HepG2 (cell line): ENCODE measurements around the gene WDR81. TPM values are rescaled to one million over a fixed set of nuclear protein-coding genes. Genes with fewer than 3 reads are reported as not detected.

Source experiments
- MTF1 ChIP-seq: sonication (generic); formaldehyde crosslinking; IDR thresholded peaks from 2 replicates; pipeline ENCODE4 v1.5.0; 2020; ENCODE audit warnings: missing genetic modification reagents
- NFKBIZ ChIP-seq: IDR thresholded peaks from 2 replicates; pipeline ENCODE4 v1.6.1; 2018; ENCODE audit warnings: missing genetic modification reagents, missing compliant biosample characterization
- PRDM10 ChIP-seq: sonication (generic); formaldehyde crosslinking; IDR thresholded peaks from 2 replicates; pipeline ENCODE4 v1.4.0; 2020; ENCODE audit warnings: low read depth, missing genetic modification reagents
- ZNF138 ChIP-seq: sonication (generic); formaldehyde crosslinking; IDR thresholded peaks from 2 replicates; pipeline ENCODE4 v1.5.0; 2020; ENCODE audit warnings: mild to moderate bottlenecking, low read depth, missing genetic modification reagents
- ZNF354B ChIP-seq: sonication (generic); formaldehyde crosslinking; IDR thresholded peaks from 2 replicates; pipeline ENCODE4 v1.8.0; 2022; ENCODE audit warnings: mild to moderate bottlenecking, missing genetic modification reagents
- polyA plus RNA-seq, 8 experiments: library from polyadenylated mRNA; depleted of rRNA in 3 of 8; stranded (reverse) in 7 of 8; unstranded in 1 of 8; fragments of >200 nt; fragmentation: Illumina TruSeq in 4 of 8; extraction: Trizol in 4 of 8; gene quantifications; 2 replicates each; pipeline versions ENCODE4 v1.2.1 to v1.2.3, GENCODE V29; 2011 to 2016; ENCODE audit warnings: low read depth in 4 of 8, missing spikeins in 1 of 8, mixed read lengths in 1 of 8; ENCODE audit not compliant: insufficient read depth in 1 of 8
- total RNA-seq, 5 experiments: library from RNA; depleted of rRNA; stranded (reverse); fragments of >200 nt; fragmentation: Illumina TruSeq; extraction: Trizol; gene quantifications; 2 replicates each; pipeline ENCODE4 v1.2.3, GENCODE V29; 2016; ENCODE audit warnings: low read depth in 1 of 5
- TF ChIP-seq, protein P1 (sequence below): sonication (generic); formaldehyde crosslinking; IDR thresholded peaks from 2 replicates; pipeline ENCODE4 v1.4.0; 2020; ENCODE audit warnings: missing genetic modification reagents
- TF ChIP-seq, protein P2 (sequence below): sonication (generic); formaldehyde crosslinking; IDR thresholded peaks from 2 replicates; pipeline ENCODE4 v1.4.0; 2020; ENCODE audit warnings: missing genetic modification reagents
- TF ChIP-seq, protein P3 (sequence below): sonication (generic); formaldehyde crosslinking; IDR thresholded peaks from 2 replicates; pipeline ENCODE4 v1.4.0; 2020; ENCODE audit warnings: mild to moderate bottlenecking, missing genetic modification reagents
- TF ChIP-seq, protein P4 (sequence below): sonication (generic); formaldehyde crosslinking; IDR thresholded peaks from 2 replicates; pipeline ENCODE4 v1.8.0; 2022; ENCODE audit warnings: mild to moderate bottlenecking, missing genetic modification reagents, borderline replicate concordance

The WDR81 gene
- total and polyA plus RNA-seq, 2 of the 13 experiments (the other 11 are each of a cell fraction or from before 2014, with no cell fraction given): 9.1 to 16.7 TPM

DNA sequence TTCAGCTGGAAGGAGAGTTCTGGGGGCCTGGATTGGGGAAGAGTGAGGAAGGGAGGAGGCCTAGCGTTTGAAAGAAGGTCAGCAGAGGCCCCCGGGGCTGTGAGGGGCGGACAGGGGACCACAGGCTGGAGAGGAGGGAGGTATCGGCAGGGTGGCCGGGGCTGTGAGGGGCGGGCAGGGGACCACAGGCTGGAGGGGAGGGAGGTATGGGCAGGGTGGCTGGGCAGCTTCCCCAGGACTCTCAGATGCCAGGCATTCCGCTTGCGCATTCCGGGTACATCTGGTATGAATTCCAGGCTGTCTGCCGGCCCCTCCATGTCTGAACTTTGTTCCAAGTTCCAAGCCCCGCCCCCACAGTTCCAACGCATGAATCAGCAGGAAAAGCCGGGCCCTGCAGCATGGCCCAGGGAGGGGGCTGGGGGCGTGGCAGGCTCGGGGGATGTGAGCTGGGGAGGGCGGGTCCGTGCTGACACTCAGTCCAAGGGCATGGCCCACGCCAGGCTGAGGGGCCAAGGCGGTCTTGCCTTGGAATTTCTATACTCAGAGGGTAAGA is 10.0 kb upstream of the WDR81 start (continued):
- TF ChIP-seq, protein P1, sequence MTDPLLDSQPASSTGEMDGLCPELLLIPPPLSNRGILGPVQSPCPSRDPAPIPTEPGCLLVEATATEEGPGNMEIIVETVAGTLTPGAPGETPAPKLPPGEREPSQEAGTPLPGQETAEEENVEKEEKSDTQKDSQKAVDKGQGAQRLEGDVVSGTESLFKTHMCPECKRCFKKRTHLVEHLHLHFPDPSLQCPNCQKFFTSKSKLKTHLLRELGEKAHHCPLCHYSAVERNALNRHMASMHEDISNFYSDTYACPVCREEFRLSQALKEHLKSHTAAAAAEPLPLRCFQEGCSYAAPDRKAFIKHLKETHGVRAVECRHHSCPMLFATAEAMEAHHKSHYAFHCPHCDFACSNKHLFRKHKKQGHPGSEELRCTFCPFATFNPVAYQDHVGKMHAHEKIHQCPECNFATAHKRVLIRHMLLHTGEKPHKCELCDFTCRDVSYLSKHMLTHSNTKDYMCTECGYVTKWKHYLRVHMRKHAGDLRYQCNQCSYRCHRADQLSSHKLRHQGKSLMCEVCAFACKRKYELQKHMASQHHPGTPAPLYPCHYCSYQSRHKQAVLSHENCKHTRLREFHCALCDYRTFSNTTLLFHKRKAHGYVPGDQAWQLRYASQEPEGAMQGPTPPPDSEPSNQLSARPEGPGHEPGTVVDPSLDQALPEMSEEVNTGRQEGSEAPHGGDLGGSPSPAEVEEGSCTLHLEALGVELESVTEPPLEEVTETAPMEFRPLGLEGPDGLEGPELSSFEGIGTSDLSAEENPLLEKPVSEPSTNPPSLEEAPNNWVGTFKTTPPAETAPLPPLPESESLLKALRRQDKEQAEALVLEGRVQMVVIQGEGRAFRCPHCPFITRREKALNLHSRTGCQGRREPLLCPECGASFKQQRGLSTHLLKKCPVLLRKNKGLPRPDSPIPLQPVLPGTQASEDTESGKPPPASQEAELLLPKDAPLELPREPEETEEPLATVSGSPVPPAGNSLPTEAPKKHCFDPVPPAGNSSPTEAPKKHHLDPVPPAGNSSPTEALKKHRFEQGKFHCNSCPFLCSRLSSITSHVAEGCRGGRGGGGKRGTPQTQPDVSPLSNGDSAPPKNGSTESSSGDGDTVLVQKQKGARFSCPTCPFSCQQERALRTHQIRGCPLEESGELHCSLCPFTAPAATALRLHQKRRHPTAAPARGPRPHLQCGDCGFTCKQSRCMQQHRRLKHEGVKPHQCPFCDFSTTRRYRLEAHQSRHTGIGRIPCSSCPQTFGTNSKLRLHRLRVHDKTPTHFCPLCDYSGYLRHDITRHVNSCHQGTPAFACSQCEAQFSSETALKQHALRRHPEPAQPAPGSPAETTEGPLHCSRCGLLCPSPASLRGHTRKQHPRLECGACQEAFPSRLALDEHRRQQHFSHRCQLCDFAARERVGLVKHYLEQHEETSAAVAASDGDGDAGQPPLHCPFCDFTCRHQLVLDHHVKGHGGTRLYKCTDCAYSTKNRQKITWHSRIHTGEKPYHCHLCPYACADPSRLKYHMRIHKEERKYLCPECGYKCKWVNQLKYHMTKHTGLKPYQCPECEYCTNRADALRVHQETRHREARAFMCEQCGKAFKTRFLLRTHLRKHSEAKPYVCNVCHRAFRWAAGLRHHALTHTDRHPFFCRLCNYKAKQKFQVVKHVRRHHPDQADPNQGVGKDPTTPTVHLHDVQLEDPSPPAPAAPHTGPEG (CRISPR knock-in tag): no peak
- TF ChIP-seq MTF1 (CRISPR knock-in tag) (no peak), NFKBIZ (CRISPR knock-in tag) (no peak), PRDM10 (CRISPR knock-in tag) (0 out of 2 replicates have a peak, but pooled peaks have one; percentile 44), ZNF138 (CRISPR knock-in tag) (no peak), ZNF354B (CRISPR knock-in tag) (no peak)
- TF ChIP-seq, protein P2, sequence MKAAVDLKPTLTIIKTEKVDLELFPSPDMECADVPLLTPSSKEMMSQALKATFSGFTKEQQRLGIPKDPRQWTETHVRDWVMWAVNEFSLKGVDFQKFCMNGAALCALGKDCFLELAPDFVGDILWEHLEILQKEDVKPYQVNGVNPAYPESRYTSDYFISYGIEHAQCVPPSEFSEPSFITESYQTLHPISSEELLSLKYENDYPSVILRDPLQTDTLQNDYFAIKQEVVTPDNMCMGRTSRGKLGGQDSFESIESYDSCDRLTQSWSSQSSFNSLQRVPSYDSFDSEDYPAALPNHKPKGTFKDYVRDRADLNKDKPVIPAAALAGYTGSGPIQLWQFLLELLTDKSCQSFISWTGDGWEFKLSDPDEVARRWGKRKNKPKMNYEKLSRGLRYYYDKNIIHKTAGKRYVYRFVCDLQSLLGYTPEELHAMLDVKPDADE (CRISPR knock-in tag): no peak
- TF ChIP-seq, protein P3, sequence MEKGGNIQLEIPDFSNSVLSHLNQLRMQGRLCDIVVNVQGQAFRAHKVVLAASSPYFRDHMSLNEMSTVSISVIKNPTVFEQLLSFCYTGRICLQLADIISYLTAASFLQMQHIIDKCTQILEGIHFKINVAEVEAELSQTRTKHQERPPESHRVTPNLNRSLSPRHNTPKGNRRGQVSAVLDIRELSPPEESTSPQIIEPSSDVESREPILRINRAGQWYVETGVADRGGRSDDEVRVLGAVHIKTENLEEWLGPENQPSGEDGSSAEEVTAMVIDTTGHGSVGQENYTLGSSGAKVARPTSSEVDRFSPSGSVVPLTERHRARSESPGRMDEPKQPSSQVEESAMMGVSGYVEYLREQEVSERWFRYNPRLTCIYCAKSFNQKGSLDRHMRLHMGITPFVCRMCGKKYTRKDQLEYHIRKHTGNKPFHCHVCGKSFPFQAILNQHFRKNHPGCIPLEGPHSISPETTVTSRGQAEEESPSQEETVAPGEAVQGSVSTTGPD (CRISPR knock-in tag): no peak
- TF ChIP-seq, protein P4, sequence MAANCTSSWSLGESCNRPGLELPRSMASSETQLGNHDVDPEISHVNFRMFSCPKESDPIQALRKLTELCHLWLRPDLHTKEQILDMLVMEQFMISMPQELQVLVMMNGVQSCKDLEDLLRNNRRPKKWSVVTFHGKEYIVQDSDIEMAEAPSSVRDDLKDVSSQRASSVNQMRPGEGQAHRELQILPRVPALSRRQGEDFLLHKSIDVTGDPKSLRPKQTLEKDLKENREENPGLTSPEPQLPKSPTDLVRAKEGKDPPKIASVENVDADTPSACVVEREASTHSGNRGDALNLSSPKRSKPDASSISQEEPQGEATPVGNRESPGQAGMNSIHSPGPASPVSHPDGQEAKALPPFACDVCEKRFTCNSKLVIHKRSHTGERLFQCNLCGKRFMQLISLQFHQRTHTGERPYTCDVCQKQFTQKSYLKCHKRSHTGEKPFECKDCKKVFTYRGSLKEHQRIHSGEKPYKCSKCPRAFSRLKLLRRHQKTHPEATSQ (CRISPR knock-in tag): no peak
